Osteoblast (primary cell): ENCODE results near the gene PRSS50. TPM values are rescaled to one million over a fixed set of nuclear protein-coding genes. Genes with fewer than 3 reads are reported as not detected.

ENCODE experiments used
- DNase-seq: peaks from one replicate; pipeline ENCODE4 v3.0.0; 2011; ENCODE audit warnings: low spot score, mixed read lengths; ENCODE audit not compliant: insufficient read length; ENCODE audit errors: missing footprints
- H2AFZ ChIP-seq: 2 replicates; pipeline ENCODE4 v1.6.0; 2011; ENCODE audit warnings: mild to moderate bottlenecking, low read length
- H3K27ac ChIP-seq: 2 replicates; pipeline ENCODE4 v1.5.1; 2011; ENCODE audit warnings: mild to moderate bottlenecking, low read depth, low read length, moderate library complexity
- H3K27me3 ChIP-seq: 2 replicates; pipeline ENCODE4 v1.6.0; 2012; ENCODE audit warnings: mild to moderate bottlenecking, control low read depth, inconsistent platforms, low read length, moderate library complexity; ENCODE audit not compliant: insufficient read depth
- H3K36me3 ChIP-seq: 2 replicates; pipeline ENCODE4 v1.5.1; 2011; ENCODE audit warnings: mild to moderate bottlenecking, low read length, control low read depth, moderate library complexity; ENCODE audit not compliant: insufficient read depth
- H3K4me1 ChIP-seq: 2 replicates; pipeline ENCODE4 v1.5.1; 2011; ENCODE audit warnings: mild to moderate bottlenecking, low read length, control low read depth, moderate library complexity; ENCODE audit not compliant: insufficient read depth
- H3K4me2 ChIP-seq: 2 replicates; pipeline ENCODE4 v1.6.0; 2011; ENCODE audit warnings: mild to moderate bottlenecking, low read length; ENCODE audit not compliant: insufficient read depth
- H3K4me3 ChIP-seq: fragments of 200-600 bp; sonication (generic); 3 replicates; pipeline ENCODE4 v1.5.1; 2012; ENCODE audit warnings: mild to moderate bottlenecking, low read length, inconsistent platforms; ENCODE audit not compliant: insufficient read depth
- H3K79me2 ChIP-seq: 2 replicates; pipeline ENCODE4 v1.6.0; 2012; ENCODE audit warnings: mild to moderate bottlenecking, low read length, control low read depth, inconsistent platforms; ENCODE audit not compliant: insufficient read depth
- H3K9me3 ChIP-seq: 2 replicates; pipeline ENCODE4 v1.5.1; 2011; ENCODE audit warnings: low read depth, low read length, control low read depth
- H4K20me1 ChIP-seq: 2 replicates; pipeline ENCODE4 v1.6.0; 2012; ENCODE audit warnings: mild to moderate bottlenecking, low read length, control low read depth; ENCODE audit not compliant: insufficient read depth
- CTCF ChIP-seq: IDR thresholded peaks from 2 replicates; pipeline ENCODE4 v1.5.1; 2011; ENCODE audit warnings: mild to moderate bottlenecking, low read depth, low read length, moderate library complexity; ENCODE audit errors: extremely low read depth
- total RNA-seq: library from RNA; depleted of rRNA; stranded (reverse); fragments of >200 nt; gene quantifications from 2 replicates; pipeline ENCODE4 v1.2.3, GENCODE V29; 2012

The PRSS50 gene
- total RNA-seq, 1 donor, result not detected

GRCh38 chr3:46715507-46716175 is 2.0 kb downstream of the PRSS50 start:
- DNase-seq, result peak; percentile 77
- Histone ChIP-seq H3K9me3 (no peaks in the 10 kb centered on the region), H3K27ac (no peak overlapping the region), H4K20me1 (no peaks in the 10 kb centered on the region), H3K4me3 (no peak overlapping the region), H2AFZ (no peak overlapping the region), H3K4me1 (no peaks in the 10 kb centered on the region), H3K36me3 (no peaks in the 10 kb centered on the region), H3K4me2 (no peak overlapping the region), H3K27me3 (peaks cover 8% of the 10 kb centered on the region), H3K79me2 (no peaks in the 10 kb centered on the region)
- no peak for TF ChIP-seq CTCF

- Histone ChIP-seq H3K4me3 (no peak overlapping the region), H3K36me3 (no peaks in the 10 kb centered on the region), H4K20me1 (no peaks in the 10 kb centered on the region), H3K4me2 (no peak overlapping the region), H3K9me3 (no peaks in the 10 kb centered on the region), H2AFZ (no peak overlapping the region), H3K27me3 (peaks cover 6% of the 10 kb centered on the region), H3K27ac (no peak overlapping the region), H3K79me2 (no peaks in the 10 kb centered on the region), H3K4me1 (no peaks in the 10 kb centered on the region)
- DNase-seq, result peak; percentile 74
- no peak for TF ChIP-seq CTCF
These were observed 2.8 kb downstream of the PRSS50 start for GRCh38 chr3:46714728-46715506.

GRCh38 chr3:46713898-46714552 is 3.6 kb downstream of the PRSS50 start:
- no peaks in the 10 kb centered on the region for H3K36me3 ChIP-seq
- no peak overlapping the region for H3K4me3 ChIP-seq
- DNase-seq, result peak; percentile 89
- TF ChIP-seq CTCF, result no peak
- no peaks in the 10 kb centered on the region for H3K27me3 ChIP-seq
- no peak overlapping the region for H2AFZ ChIP-seq
- H3K79me2 ChIP-seq, result no peaks in the 10 kb centered on the region
- no peaks in the 10 kb centered on the region for H4K20me1 ChIP-seq
- H3K4me2 ChIP-seq, result no peak overlapping the region
- no peak overlapping the region for H3K27ac ChIP-seq
- H3K4me1 ChIP-seq, result no peaks in the 10 kb centered on the region
- H3K9me3 ChIP-seq, result no peaks in the 10 kb centered on the region
